GM18873 (cell line): ENCODE results near the gene TMEM132C.

Source experiments
- ATAC-seq: cut with Tn5 transposase; IDR thresholded peaks from one replicate; pipeline ENCODE4 v1.9.1; 2021; ENCODE audit warnings: mild to moderate bottlenecking, moderate library complexity, moderate number of reproducible peaks; ENCODE audit not compliant: unreplicated experiment, low FRiP score

The TMEM132C gene

DNA sequence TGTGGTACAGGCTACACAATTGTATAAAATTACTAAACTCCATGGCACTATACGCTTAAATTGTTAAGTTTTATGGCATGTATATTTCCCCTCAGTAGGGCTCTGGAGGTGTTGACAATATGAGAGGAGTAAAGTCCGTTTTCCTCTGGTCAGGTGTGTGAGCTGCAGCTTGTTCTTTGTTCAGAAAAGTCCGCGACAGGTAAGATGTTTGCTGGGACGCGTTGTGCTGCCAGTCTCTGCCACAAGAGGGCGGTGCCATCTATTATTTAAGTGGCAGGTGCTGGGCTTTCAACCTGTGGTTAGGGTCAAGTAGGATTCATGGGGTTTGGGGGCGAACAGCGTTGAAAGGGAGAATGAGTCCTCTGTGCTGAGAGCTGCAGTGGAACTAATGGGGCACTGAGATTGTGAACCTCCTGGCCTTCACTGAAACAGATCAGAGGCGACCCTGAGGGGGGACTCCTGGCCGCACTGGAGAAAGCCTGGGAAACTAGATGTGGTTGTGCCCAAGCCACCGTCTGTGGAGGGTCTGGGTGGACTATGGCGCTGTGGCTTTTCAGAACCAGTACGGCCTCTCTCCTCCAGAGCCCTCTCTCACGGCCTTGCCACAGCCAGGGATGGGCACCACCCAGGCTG is 377.8 kb downstream of the TMEM132C start:
- no peak for ATAC-seq

DNA sequence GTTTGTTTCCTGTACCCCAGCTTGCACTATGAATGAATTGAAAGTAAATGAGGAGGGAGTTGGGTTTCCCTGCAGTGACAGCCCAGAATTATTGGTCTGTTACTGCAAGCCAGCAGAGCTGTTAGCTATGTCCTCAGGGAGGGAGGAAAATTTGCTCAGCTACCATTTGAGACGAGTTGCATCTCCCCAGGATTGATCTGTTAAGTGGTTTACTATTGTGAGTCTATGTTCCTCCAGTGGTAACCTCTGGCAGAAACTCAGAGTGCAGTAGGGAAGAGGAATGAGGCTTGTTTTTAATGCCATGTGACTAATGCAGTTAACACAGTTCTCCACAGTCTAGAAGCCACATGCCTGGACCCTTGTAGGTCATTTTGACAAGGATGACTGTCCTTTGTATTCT is 382.9 kb downstream of the TMEM132C start:
- ATAC-seq = no peak

GRCh38 chr12:128652136-128652751 is 385.3 kb downstream of the TMEM132C start:
- ATAC-seq = no peak

- no peak for ATAC-seq
Observed at GRCh38 chr12:128654468-128654867, 387.5 kb downstream of the TMEM132C start.

DNA sequence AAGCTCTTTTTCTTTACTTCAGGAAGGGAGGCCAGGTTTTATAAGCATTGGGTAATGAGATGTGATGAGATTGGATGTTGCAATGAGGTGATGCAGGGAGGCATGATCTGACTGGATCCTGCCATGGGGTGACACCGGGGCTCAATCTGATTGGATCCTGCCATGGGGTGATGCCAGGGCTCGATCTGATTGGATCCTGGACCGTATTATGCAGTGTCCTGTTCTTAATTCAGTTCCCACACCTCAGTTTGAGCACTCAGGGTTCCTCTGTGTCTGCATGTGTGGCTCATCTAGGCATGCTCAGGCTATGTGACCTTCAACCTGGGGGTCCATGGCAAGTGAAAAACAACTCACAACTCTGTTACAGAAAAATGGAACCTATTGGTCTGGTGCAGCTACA is 390.4 kb downstream of the TMEM132C start:
- ATAC-seq = no peak

- no peak for ATAC-seq
Observed at GRCh38 chr12:128660532-128661225, 393.7 kb downstream of the TMEM132C start.

DNA sequence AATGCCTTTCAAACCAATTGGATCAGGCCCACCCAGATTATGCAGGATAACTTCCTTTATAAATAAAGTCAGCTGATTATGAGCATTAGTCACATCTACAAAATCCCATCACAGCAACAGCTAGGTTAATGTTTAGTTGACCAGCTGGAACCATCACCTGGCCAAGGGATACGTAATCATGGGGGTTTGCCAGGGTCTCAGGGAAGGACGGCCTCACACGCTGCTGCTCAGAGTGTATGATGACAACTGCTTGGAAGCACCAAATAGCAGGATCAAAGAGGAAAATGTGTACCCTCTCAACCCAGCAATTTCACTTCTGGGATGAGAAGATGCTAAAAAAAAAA is 394.2 kb downstream of the TMEM132C start:
- ATAC-seq = no peak

DNA sequence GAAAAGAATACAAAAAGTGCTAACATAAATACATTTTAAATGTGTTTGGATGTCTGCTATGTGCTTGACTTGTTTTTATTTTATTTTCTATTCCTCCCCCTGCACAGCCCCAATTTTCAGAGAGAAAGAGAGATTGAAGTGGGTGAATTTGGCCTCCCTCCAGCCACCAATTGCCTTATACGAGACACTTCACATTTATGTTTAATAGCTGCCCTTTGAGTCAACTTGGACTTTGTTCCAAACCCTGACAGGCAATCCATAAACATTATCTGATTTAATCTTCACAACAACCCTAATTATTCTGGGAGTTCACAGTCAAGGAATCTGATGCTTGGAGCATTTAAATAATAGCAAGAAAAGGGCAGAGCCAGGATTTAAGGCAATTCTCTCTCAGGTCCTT is 395.1 kb downstream of the TMEM132C start:
- ATAC-seq = no peak

DNA sequence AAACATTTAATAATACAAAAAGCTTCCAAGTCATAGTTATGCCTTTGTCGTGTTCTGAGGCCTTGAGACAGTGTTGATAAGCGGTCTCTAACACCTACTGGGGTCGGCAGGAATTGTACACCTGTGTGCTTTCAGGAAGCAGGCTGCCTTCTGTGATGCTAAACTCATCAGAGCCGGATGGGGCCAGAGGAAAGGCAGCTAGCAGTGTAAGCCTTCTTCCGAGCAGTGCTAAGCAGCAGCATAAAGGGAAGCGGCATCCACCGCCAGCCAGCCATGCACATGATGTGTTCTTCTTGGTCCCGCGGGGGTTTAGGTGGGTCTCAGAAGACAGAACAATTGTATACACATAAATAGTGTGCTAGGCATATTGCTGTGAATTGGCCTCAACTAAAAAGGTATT is 397.5 kb downstream of the TMEM132C start:
- no peak for ATAC-seq

DNA sequence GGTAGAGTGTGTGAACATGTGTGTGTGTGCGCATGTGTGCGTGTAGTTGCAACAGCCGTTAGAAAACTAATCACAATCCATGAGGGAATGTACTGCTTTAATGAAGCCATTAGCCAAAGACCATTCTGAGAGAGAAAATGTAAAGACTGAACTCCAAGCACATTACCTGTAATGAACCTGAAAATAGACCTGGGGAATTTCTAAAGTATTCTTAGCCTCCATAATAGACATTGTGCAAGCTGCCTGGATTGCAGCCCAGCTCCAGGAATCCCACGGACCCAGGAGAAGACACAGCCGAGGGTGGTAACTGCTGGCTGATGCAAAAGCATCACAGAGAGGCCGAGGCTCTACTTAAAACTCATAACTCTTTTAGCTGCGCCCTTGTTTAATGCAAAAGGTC is 400.2 kb downstream of the TMEM132C start:
- ATAC-seq = no peak

GRCh38 chr12:128671528-128672042 is 404.6 kb downstream of the TMEM132C start:
- ATAC-seq = no peak

DNA sequence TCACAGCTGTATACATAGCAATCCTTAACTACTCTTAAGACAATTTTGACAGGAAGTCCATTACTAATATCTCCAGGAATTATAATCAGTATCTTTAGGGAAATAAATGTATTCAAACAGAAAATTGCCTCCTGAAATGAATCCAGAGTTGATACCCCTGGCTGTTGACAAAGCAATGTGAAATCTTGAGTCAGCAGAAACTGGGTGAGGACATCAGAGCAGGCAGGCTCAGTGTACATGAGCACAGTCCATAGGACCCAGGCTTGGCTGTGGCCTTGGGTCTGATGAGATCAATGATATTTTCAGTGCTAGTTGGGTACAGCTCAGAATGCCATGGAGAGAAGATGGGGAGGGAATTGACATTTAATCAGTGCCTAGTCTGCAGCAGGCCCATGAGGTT is 405.5 kb downstream of the TMEM132C start:
- ATAC-seq = no peak

- ATAC-seq = no peak
Observed at GRCh38 chr12:128672893-128673292, 405.9 kb downstream of the TMEM132C start.

- ATAC-seq = no peak
Observed at GRCh38 chr12:128675576-128675975, 408.6 kb downstream of the TMEM132C start.

DNA sequence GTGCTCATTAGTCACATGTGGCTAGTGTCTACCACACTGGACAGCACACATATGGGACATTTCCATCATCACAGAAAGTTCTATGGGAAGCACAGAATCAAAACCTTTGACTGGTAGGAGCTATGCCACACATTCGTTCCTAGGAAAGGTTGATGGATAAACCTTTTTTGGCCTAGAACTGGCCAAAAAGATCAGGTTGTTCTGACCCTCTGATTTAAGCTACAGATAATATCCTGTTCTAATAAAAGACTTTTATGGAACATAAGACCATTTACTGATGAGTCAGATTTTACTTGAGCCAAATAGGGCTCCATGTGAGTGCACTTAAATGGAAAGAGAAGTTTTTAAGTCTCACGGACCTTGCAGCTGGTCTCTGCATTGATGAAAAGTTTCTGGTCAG is 413.6 kb downstream of the TMEM132C start:
- no peak for ATAC-seq

DNA sequence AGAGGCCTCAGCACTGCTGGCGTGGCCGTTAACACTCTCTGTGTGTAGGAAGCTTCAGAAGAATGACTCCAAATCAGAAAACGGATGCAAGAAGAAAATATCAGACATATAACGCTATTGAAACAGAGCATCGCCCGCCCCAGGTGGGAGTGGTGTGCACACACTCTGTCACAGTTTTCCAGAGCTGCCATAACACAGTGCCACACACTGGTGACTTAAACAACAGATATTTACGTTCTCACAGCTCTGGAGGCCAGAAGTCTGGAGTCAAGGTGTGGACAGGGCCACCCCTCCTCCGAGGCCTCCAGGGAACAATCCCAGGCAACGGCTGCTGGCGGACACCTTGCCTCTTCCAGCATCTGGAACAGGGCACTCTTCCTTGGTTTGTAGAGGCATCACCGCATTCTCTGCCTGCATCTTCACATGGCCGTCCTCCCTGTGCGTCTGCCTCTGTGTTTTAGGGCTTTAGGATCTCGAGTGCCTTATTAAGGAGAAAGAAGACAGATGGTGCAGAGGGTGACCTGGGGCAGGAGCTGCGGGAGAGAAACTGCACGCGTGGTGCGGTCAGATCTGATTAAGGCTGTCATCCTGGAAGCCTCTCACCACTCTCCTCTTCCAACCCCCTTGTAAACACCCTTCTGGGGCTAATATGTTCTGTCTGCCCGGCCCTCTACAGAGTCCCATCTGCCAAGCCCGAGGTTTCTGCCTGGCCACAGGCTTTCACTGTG is 415.7 kb downstream of the TMEM132C start:
- no peak for ATAC-seq

- no peak for ATAC-seq
Observed at GRCh38 chr12:128684352-128684751, 417.4 kb downstream of the TMEM132C start.

DNA sequence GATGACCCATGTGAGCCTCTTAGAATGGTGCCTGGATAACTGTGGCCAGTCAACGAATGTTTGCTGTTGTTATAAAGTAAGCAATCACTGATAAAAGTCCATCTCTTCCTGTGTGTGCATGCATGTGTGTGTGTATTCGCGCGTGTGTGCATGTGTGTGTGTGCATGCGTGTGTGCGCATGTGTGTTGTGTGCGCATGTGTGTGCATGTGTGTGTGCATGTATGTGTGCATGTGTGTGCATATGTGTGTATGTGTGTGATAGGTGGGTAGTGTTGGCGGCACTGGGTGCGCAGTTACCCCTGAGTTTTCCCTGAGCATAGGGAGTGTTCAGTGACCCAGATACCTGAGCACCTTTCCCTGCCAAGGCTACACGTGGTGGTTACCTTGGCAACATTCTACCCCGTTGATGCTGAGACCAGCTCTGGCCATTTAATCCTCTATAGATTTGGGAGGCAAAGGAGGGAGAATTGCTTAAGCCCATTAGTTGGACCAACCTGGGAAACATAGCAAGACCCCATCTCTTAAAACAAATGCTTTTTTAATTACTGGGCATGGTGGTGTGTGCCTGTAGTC is 419.0 kb downstream of the TMEM132C start:
- ATAC-seq = no peak

GRCh38 chr12:128687851-128688250 is 420.9 kb downstream of the TMEM132C start:
- no peak for ATAC-seq

DNA sequence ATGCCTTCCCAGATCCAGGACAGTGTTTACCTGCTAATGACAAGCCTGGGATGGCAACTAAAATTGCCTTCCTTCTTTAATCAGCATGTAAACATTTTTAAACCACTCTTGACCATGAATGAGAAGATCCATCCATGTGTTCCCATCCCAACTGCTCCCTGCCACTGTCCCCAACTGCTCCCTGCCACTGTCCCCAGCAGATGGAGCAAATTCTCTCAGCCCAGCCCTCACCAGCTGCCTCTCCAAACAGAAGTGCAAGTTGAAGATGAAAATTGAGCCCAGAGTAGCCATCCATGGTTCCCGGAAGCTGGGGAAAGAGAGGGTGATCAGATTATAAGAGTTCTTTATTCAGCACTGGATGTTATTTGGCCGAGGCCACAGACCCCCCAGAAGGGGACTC is 423.7 kb downstream of the TMEM132C start:
- no peak for ATAC-seq

DNA sequence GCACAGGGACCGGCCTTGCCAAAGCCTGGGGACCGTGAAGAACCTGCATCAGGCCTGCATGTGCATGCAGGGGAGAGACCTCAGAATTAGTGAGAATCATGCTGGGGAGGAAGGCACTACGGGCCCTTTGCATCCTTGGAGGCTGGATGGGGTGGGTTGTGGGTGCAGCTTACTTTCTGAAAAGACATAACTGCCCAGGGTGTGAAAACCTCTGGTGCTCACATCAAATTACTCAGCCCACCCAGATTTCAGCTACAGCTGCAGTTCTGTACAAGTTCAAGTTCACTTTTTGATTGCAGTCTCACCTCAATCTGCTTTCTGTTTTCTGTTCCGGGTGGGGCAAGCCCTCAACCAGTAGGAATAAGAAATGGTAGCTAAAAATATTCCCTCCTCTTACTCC is 426.1 kb downstream of the TMEM132C start:
- ATAC-seq = no peak
